HG03095 (cell line): ENCODE data around the gene SARS2.
"Not testable (repeated sequence)": the region's sequence is repeated elsewhere in the genome, so short reads cannot be mapped to it uniquely, and the experiment has no call there.

Experiments used
- ATAC-seq: cut with Tn5 transposase; IDR thresholded peaks from one replicate; pipeline ENCODE4 v1.9.1; 2021; ENCODE audit warnings: moderate library complexity; ENCODE audit not compliant: unreplicated experiment

SARS2 gene

GRCh38 chr19:38898788-38899446, 31.6 kb downstream of the SARS2 start:
- ATAC-seq: no peak

DNA sequence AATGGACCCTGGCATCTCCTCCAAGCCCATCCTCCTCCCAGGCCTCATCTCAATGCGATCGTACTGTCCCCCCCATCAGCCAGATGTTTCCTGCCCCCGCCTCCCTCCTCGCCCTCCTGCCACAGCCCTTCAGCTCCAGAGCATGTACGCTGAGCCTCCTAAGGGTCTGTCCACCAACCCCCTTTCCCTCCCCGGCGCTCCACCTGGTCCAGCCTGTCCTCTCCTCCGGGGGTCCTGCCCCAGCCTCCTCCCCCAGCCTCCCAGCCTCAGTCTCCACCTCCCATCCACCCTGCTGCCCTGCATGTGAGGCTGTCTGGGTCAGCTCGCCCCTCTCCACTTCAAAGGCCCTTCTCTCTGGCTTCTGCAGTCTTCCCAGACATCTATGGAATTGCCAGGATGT, 35.6 kb downstream of the SARS2 start:
- no peak for ATAC-seq

- no peak for ATAC-seq
Observed at GRCh38 chr19:38893341-38893771, 37.2 kb downstream of the SARS2 start.

GRCh38 chr19:38892841-38893240, 37.7 kb downstream of the SARS2 start:
- ATAC-seq: no peak

GRCh38 chr19:38891771-38892170, 38.8 kb downstream of the SARS2 start:
- no peak for ATAC-seq

GRCh38 chr19:38890686-38891085, 39.9 kb downstream of the SARS2 start:
- no peak for ATAC-seq

- ATAC-seq: no peak
Observed at GRCh38 chr19:38889803-38890202, 40.8 kb downstream of the SARS2 start.

DNA sequence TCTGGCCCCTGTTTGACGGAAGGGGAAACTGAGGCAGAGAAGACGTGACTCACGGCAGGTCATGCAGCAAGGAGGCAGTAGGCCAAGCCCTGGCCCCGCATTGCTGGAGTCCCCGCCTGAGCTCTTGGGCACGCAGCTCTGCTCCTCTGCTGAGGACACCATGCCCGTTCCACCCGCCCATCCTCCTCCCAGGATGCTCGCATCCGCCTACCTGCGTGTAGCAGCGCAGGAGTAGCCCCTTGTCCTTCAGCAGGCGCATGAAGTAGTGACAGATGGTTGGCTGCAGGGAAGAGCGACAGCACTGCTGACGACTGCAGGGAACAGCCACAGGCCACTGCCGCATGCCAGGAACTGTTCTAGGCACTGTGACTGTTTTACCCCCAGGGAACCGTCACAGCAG, 41.7 kb downstream of the SARS2 start:
- ATAC-seq: no peak

DNA sequence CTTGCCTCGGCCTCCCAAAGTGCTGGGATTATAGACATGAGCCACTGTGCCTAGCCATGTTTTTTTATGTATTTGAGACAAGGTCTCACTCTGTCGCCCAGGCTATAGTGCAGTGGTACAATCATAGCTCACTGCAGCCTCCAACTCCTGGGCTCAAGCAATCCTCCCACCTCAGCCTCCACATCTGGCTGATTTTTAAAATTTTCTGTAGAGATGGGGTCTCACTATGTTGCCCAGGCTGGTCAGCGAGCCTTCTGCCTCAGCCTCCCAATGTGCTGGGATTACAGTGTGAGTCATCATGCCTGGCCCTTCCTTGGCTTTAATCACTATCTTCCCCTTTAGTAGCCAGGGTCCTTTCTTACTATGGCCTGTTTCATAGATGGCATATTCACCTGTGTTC, 45.9 kb downstream of the SARS2 start:
- ATAC-seq: not testable (repeated sequence)

- no peak for ATAC-seq
Observed at GRCh38 chr19:38883286-38883685, 47.3 kb downstream of the SARS2 start.

GRCh38 chr19:38880882-38881609, 49.5 kb downstream of the SARS2 start:
- no peak for ATAC-seq

DNA sequence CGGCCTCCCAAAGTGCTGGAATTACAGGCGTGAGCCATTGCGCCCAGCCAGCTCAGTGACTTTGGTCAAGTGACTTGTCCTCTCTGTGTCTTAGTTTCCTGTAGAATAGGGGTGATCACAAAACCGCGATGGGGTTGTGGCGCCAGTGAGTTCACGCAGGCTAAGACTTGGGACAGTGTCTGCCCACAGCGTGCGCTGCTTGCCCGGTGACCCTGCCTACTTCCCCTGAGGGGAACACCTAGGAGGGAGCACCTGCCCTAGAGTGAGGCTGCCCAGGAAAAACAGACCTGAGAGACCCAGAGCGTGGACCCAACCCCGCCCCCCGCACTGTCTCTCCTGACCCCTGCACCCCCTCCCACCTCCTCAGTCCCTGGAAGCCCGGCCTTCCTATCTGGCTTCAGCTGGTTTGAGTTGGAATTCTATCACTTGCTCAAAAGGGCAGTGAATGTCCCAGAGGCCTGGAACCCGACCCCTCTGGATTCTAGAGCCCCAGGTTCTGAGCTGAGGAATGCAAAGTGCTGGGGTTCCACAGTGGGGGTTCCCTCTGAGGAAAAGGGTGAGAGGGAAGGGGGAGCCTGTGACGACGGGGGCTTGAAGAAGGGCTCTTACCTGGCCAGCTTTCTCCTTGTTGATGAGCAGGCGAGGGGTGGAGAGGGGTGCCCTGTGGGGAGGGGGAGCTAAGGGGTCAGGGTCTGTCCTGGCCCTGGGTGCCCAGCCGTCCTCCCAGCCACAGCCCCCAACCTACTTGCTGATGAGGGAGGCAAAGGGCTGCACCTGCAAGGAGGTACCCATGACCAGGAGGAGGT, 50.3 kb downstream of the SARS2 start:
- ATAC-seq: no peak

- ATAC-seq: no peak
Observed at GRCh38 chr19:38879400-38879751, 51.2 kb downstream of the SARS2 start.

DNA sequence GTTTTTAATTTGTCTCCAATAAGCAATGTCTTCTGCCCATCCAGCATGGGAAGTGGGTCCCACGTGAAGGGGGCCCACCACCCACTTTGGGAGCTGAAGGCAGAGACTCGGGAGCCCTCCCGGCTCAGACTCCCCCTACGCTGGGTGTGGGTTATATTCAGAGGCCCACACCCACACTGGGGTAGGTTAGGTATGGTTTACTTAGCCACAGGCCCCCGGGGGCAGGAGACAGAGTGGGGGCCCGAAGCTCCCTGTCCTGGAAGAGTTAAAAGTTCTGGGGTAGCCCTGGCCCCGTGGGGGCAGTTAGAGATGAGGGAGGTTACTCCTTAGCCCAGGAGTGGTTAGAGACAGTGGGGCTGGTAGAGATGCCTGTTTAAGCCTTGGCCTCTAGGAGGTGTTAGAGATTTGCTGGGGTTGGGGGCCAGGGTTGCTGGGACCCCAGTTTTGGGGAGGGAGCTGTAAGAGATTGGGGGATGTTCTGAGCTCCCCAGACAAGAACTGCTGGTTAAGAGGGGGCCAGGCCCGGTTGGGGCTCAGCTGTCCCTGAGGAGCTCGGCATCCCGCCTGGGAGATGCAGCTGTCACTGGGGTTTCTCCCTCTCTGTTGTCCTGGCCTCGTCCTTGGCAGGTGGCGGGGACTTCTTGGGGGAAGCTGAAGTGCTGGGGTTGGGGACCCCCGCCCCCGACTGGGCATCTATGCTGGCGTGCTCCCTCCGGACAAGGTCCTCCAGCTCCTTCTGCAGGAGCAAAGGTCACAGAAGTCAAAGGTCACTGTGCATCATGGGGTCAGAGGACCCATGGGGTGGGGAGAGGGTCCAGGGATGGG, 51.8 kb downstream of the SARS2 start:
- no peak for ATAC-seq

GRCh38 chr19:38877781-38878574, 52.6 kb downstream of the SARS2 start, which contains the start of gene RINL:
Gene RINL (minus strand): TSS chr19:38878275. CDS start chr19:38876742, 1,533 bp downstream.
- ATAC-seq: no peak

DNA sequence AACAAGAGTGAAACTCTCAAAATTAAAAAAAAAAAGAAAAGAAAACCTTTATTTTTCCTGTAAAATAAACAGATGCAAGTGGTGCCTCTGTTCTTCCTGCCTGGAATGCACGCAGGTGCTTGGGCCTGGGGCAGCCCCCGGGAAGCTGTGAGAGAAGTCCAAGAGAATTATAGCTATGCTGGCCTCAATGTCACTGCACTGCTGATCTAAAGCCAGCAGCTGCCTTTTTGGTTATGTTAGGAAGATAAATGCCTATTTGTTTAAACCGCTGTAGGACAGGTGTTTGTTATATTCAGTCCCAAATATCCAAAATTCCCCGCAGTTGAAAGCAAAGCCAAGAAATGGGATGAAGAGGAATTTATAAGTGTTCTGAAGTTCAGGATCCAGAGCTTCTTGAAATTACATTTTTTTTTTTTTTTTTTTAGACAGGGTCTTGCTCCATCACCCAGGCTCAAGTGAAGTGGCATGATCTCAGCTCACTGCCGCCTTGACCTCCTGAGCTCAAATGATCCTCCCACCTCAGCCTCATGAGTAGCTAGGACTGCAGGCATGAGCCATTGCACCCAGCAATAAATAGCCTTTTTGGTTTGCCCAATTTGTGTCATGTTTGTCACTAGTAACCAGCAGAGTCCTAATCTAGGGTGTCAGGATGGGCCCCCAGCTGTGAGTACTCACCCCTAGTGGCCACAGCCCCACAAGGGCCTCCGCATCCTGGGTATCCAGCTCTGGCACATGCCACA, 54.7 kb downstream of the SARS2 start:
- no peak for ATAC-seq

DNA sequence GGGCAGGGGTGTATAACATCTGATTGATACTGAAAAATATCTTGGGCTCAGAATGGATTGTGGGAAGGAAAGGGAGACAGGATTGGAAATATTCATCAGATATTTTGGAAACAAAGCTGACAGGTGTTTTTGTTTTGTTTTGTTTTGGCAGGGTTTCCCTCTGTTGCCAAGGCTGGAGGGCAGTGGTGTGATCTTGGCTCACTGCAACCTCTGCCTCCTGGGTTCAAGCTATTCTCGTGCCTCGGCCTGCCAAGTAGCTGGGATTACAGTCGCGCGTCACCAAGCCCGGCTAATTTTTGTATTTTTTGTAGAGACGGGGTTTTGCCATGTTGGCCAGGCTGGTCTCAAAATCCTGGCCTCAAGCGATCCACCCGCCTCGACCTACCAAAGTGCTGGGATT, 57.2 kb downstream of the SARS2 start:
- ATAC-seq: not testable (repeated sequence)

DNA sequence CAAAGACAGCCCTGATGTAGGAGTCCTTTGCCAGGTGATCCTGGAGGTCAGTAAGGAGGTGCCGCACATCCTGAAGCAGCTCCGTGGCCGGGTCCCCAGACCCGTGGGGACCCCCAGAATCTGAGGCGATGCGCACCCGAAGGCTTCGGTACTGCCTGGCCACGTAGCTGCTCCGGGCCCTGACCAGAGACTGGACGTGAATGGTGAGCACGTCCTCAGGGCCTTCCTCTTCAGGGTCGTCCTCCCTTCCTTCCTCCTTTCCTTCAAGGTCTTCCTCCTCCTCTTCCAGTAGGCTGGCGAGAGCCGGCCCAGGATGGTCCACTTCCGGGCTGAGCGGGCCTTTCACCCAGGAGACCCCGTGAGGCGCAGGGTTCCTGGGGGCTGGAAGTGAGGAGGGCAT, 60.0 kb downstream of the SARS2 start:
- ATAC-seq: no peak

- ATAC-seq: peak; percentile 58
Observed at GRCh38 chr19:38869836-38870607, 60.5 kb downstream of the SARS2 start.
